ENCODE measurements around the gene ARID1A. TPM values are rescaled to one million over a fixed set of nuclear protein-coding genes. Genes with fewer than 3 reads are reported as not detected.

ARID1A gene
- total and polyA plus RNA-seq, 12 donors = 11.3 to 90.3 (median 51.1) TPM

DNA sequence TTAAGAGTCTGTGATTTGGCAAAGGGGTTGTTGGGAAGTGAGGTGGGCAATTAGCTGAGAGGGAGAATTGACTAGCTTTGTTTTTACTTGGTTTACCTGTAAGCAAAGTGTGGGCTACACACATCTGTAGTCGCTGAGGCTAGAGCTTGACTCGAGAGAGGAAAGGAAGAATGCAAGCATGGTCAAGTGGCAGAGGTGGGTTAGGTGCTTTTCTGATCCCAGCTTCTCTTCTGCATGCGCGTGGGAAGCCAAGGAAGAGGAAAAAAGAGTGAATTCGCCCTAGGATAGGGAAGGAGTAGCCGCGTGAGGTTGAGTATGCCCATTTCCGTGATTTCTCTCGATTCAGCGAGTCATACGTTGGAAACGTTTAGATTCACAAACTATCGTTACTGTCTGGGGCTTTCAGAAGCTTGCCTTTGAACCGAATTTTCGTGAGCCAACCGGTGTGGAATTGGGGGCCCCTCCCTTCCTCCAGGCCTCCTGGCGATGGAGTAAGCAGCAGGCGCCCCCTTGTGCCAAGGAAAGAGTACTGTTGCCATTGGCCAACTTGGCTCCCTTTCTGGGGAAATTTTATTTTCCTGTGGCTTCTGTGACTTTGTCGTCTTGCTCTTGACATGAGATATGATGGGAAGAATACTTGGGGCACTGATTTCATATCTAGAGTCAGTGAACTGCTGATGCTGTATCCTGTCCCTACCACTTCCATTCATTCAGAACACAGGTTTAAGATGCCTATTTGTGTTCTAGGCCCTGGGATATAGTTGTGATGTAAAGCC, 93.2 kb downstream of the ARID1A start:
- intact Hi-C loops (cut with DNase I) = loop anchor here in 1 of 2 donors (2.0 kb wide), 1 partner anchor 188 kb away; no protein-coding TSS in a partner anchor

GRCh38 chr1:26789612-26789865, 93.7 kb downstream of the ARID1A start:
- no peaks in the 10 kb centered on the region for H3K9me3 ChIP-seq (replicated peaks in 1 of 3)
- H3K27me3 ChIP-seq = no peaks in the 10 kb centered on the region
- H3K36me3 ChIP-seq (replicated peaks in 1 of 2) = peaks cover 0 to 6% of the 10 kb centered on the region in 2 donors
- H3K4me1 ChIP-seq (replicated peaks in 1 of 2) = peaks cover 27 to 42% of the 10 kb centered on the region in 2 donors
- intact Hi-C loops (cut with DNase I) = loop anchor here in 1 of 2 donors (2.0 kb wide), 1 partner anchor 189 kb away; no protein-coding TSS in a partner anchor
- no peak for TF ChIP-seq POLR2A (IDR thresholded peaks at IDR 0.05)
- TF ChIP-seq, protein P1, sequence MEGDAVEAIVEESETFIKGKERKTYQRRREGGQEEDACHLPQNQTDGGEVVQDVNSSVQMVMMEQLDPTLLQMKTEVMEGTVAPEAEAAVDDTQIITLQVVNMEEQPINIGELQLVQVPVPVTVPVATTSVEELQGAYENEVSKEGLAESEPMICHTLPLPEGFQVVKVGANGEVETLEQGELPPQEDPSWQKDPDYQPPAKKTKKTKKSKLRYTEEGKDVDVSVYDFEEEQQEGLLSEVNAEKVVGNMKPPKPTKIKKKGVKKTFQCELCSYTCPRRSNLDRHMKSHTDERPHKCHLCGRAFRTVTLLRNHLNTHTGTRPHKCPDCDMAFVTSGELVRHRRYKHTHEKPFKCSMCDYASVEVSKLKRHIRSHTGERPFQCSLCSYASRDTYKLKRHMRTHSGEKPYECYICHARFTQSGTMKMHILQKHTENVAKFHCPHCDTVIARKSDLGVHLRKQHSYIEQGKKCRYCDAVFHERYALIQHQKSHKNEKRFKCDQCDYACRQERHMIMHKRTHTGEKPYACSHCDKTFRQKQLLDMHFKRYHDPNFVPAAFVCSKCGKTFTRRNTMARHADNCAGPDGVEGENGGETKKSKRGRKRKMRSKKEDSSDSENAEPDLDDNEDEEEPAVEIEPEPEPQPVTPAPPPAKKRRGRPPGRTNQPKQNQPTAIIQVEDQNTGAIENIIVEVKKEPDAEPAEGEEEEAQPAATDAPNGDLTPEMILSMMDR (IDR thresholded peaks at IDR 0.05) = no peak
- peak overlapping the region in 3 of 5 donors; percentile 18 to 99 (median 97) for H3K27ac ChIP-seq
- no peak overlapping the region for H3K4me3 ChIP-seq
- no peak for DNase-seq
- 61 to 72% (median 63%) methylated on average over 3 of the region's 3 CpGs for WGBS, 4 donors

More for the DNA sequence above, 93.2 kb downstream of the ARID1A start:
- Histone ChIP-seq H3K9me3 (replicated peaks in 1 of 3) (no peaks in the 10 kb centered on the region), H3K27me3 (no peaks in the 10 kb centered on the region), H3K4me1 (replicated peaks in 1 of 2) (peaks cover 31 to 47% of the 10 kb centered on the region in 2 donors), H3K36me3 (replicated peaks in 1 of 2) (peaks cover 0 to 1% of the 10 kb centered on the region in 2 donors), H3K4me3 (peak overlapping the region in 3 of 4 donors; percentile 31 to 80 (median 66)), H3K27ac (peak overlapping the region; percentile 91 to 99 (median 98))
- peak; percentile 87 to 95 (median 93) for DNase-seq
- TF ChIP-seq, protein P1 (IDR thresholded peaks at IDR 0.05) = peak; percentile 83 to 98 (median 97)
- peak; percentile 6 to 48 for TF ChIP-seq POLR2A (IDR thresholded peaks at IDR 0.05)
- 0 to 1% (median 1%) methylated on average over 19 of the region's 19 CpGs for WGBS, 4 donors

- TF ChIP-seq, protein P1 (IDR thresholded peaks at IDR 0.05) = no peak
- TF ChIP-seq POLR2A (IDR thresholded peaks at IDR 0.05) = no peak
- WGBS, 4 donors = 71 to 77% (median 74%) methylated on average over 4 of the region's 4 CpGs
- Histone ChIP-seq H3K36me3 (replicated peaks in 1 of 2) (peaks cover 0 to 10% of the 10 kb centered on the region in 2 donors), H3K27ac (no peak overlapping the region), H3K4me1 (replicated peaks in 1 of 2) (peaks cover 24 to 38% of the 10 kb centered on the region in 2 donors), H3K4me3 (no peak overlapping the region), H3K27me3 (no peaks in the 10 kb centered on the region), H3K9me3 (replicated peaks in 1 of 3) (no peaks in the 10 kb centered on the region)
- DNase-seq = no peak
- intact Hi-C loops (cut with DNase I) = loop anchor here (2.0 to 5.0 kb wide), 2 partner anchors 188 to 189 kb away; no protein-coding TSS in a partner anchor
These were observed 94.1 kb downstream of the ARID1A start for GRCh38 chr1:26789931-26790330.

- Histone ChIP-seq H3K27ac (no peak overlapping the region), H3K9me3 (replicated peaks in 1 of 3) (no peaks in the 10 kb centered on the region), H3K4me1 (replicated peaks in 1 of 2) (peaks cover 24 to 31% of the 10 kb centered on the region in 2 donors), H3K36me3 (replicated peaks in 1 of 2) (peaks cover 0 to 12% of the 10 kb centered on the region in 2 donors), H3K4me3 (no peak overlapping the region), H3K27me3 (no peaks in the 10 kb centered on the region)
- intact Hi-C loops (cut with DNase I) = loop anchor here in 1 of 2 donors (5.0 kb wide), 1 partner anchor 188 kb away; no protein-coding TSS in a partner anchor
- TF ChIP-seq, protein P1 (IDR thresholded peaks at IDR 0.05) = no peak
- no peak for TF ChIP-seq POLR2A (IDR thresholded peaks at IDR 0.05)
- DNase-seq = no peak
- whole genome bisulfite sequencing, 4 donors = 73 to 79% (median 75%) methylated on average over 5 of the region's 5 CpGs
These were observed 94.7 kb downstream of the ARID1A start for GRCh38 chr1:26790551-26790953.
